ENCODE data around the gene ID1.

DNA sequence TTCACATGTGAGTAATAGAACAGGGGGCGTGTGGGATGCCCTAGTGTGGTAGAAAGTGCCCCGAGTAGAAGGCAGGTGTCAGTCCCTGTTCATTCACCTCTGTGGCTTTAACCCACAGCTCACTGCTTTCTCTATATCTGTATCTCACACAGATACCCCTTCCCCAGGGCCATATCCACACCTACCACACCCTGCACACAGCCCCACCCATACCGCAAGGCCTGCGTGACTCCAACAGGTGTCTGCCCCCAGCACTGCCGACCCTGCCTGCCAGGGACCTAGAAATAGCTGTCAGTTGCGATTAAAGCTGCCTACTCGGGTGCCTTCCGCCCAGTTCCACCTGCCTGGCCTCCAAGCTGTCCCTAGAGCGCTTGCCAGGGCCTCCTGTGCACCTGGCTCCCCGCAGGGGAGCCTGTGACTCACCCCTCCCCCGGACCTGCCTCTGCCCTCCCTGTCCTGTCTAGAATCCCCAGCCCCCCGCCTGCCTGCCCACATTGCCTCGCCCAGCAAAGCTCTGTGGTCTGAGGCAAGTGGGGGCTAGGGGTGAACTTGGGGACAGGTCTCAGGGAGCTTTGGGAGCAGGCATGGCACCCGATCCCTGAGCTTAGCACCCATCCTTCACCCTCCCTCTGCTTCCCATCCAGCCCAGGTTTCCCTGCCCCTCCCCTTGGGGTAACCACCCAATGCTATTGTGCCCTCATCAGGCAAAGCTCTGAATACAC, 38.3 kb upstream of the ID1 start:
- TF ChIP-seq YY1 (IDR thresholded peaks at IDR 0.05; ENCODE audit: insufficient read depth, insufficient read length) (no peak), ZNF274 (IDR thresholded peaks at IDR 0.05; ENCODE audit: low read depth, low read length) (no peak)
